Neural cell (in vitro differentiated cells): Measurements from ENCODE around the gene METTL6. TPM values are rescaled to one million over a fixed set of nuclear protein-coding genes. Genes with fewer than 3 reads are reported as not detected.

Experiments
- H2AFZ ChIP-seq: fragments of 200-600, 300-800 bp; sonication (generic), shearing (Covaris generic); 2 replicates; pipeline ENCODE4 v1.6.0; 2014; ENCODE audit warnings: low read depth, mild to moderate bottlenecking, antibody characterized with exemption, low read length, moderate library complexity
- H3F3A ChIP-seq: fragments of 200-600 bp; shearing (Covaris generic); 2 replicates; pipeline ENCODE4 v1.6.1; 2016; ENCODE audit warnings: mild to moderate bottlenecking, moderate library complexity, mixed read lengths, antibody characterized with exemption, low read length; ENCODE audit not compliant: insufficient read depth, poor library complexity, severe bottlenecking
- H3K27ac ChIP-seq: fragments of 200-600, 300-800 bp; sonication (generic), shearing (Covaris generic); 2 replicates; pipeline ENCODE4 v1.5.1; 2014; ENCODE audit warnings: mild to moderate bottlenecking, low read length, moderate library complexity
- H3K27me3 ChIP-seq: fragments of 300-800, 200-600 bp; sonication (generic), shearing (Covaris generic); 2 replicates; pipeline ENCODE4 v1.6.0; 2014; ENCODE audit warnings: mild to moderate bottlenecking, low read depth, low read length, moderate library complexity; ENCODE audit not compliant: insufficient read depth
- H3K36me3 ChIP-seq: fragments of 300-800, 200-600 bp; sonication (generic), shearing (Covaris generic); 2 replicates; pipeline ENCODE4 v1.5.1; 2014; ENCODE audit warnings: mild to moderate bottlenecking, antibody characterized with exemption, low read length, moderate library complexity; ENCODE audit not compliant: insufficient read depth
- H3K4me2 ChIP-seq: fragments of 300-800, 200-600 bp; sonication (generic), shearing (Covaris generic); 2 replicates; pipeline ENCODE4 v1.6.0; 2014; ENCODE audit warnings: mild to moderate bottlenecking, low read length
- H3K4me3 ChIP-seq: fragments of 300-800, 200-600 bp; sonication (generic), shearing (Covaris generic); 2 replicates; pipeline ENCODE4 v1.5.1; 2014; ENCODE audit warnings: mild to moderate bottlenecking, low read length, moderate library complexity
- H3K79me2 ChIP-seq: fragments of 200-600 bp; shearing (Covaris generic); replicated peaks from 2 replicates; pipeline ENCODE4 v1.6.0; 2014; ENCODE audit warnings: mild to moderate bottlenecking, low read length, moderate library complexity; ENCODE audit not compliant: insufficient read depth
- H3K9ac ChIP-seq: fragments of 300-800, 200-600 bp; sonication (generic), shearing (Covaris generic); 2 replicates; pipeline ENCODE4 v1.6.1; 2016; ENCODE audit warnings: mild to moderate bottlenecking, low read length, mixed read lengths
- H3K9me2 ChIP-seq: fragments of 200-600 bp; shearing (Covaris generic); 2 replicates; pipeline ENCODE4 v1.6.1; 2016; ENCODE audit warnings: mild to moderate bottlenecking, low read length, mixed read lengths; ENCODE audit not compliant: insufficient read depth
- H3K9me3 ChIP-seq: fragments of 200-600, 300-800 bp; sonication (generic), shearing (Covaris generic); 2 replicates; pipeline ENCODE4 v1.6.1; 2016; ENCODE audit warnings: mild to moderate bottlenecking, mixed run types, low read length, moderate library complexity, mixed read lengths
- H4K20me1 ChIP-seq: fragments of 200-600 bp; shearing (Covaris generic); 2 replicates; pipeline ENCODE4 v1.6.1; 2016; ENCODE audit warnings: mild to moderate bottlenecking, mixed run types; ENCODE audit not compliant: insufficient read depth
- CTCF ChIP-seq: fragments of 450-650 bp; IDR thresholded peaks from 2 replicates; pipeline ENCODE4 v1.5.1; 2014; ENCODE audit warnings: antibody characterized with exemption, mild to moderate bottlenecking, moderate library complexity; ENCODE audit not compliant: poor library complexity, severe bottlenecking
- EP300 ChIP-seq: fragments of 450-650 bp; conservative IDR thresholded peaks from 2 replicates; pipeline ENCODE4 v1.6.1; 2014; ENCODE audit warnings: antibody characterized with exemption, mild to moderate bottlenecking, moderate library complexity; ENCODE audit not compliant: poor library complexity, severe bottlenecking
- EZH2 ChIP-seq: fragments of 200-600, 300-800 bp; shearing (Covaris generic), sonication (generic); IDR thresholded peaks from 2 replicates; pipeline ENCODE4 v1.6.1; 2014; ENCODE audit warnings: antibody characterized with exemption, low read length, borderline replicate concordance, mild to moderate bottlenecking; ENCODE audit not compliant: insufficient read depth, poor library complexity, severe bottlenecking
- MXI1 ChIP-seq: fragments of 450-650 bp; conservative IDR thresholded peaks from 2 replicates; pipeline ENCODE4 v1.6.1; 2014; ENCODE audit warnings: antibody characterized with exemption, mild to moderate bottlenecking; ENCODE audit not compliant: poor library complexity, severe bottlenecking
- POLR2AphosphoS5 ChIP-seq: IDR thresholded peaks from 2 replicates; pipeline ENCODE4 v1.6.1; 2012
- RAD21 ChIP-seq: fragments of 450-650 bp; conservative IDR thresholded peaks from 2 replicates; pipeline ENCODE4 v1.6.1; 2014; ENCODE audit warnings: antibody characterized with exemption, mild to moderate bottlenecking, moderate library complexity
- SMC3 ChIP-seq: fragments of 450-650 bp; conservative IDR thresholded peaks from 2 replicates; pipeline ENCODE4 v1.6.1; 2014; ENCODE audit warnings: antibody characterized with exemption, mild to moderate bottlenecking, moderate library complexity; ENCODE audit not compliant: poor library complexity
- TAF1 ChIP-seq: IDR thresholded peaks from 2 replicates; pipeline ENCODE4 v1.6.1; 2012; ENCODE audit warnings: low read depth
- polyA plus RNA-seq: library from polyadenylated mRNA; depleted of rRNA; stranded (reverse); fragments of >200 nt; gene quantifications from 2 replicates; pipeline ENCODE4 v1.2.3, GENCODE V29; 2014
- TF ChIP-seq, protein P1 (sequence below): IDR thresholded peaks from 2 replicates; pipeline ENCODE4 v1.6.1; 2012; ENCODE audit warnings: borderline replicate concordance

The METTL6 gene
- polyA plus RNA-seq, 1 donor from 2014 or later, result 60.8 TPM

DNA sequence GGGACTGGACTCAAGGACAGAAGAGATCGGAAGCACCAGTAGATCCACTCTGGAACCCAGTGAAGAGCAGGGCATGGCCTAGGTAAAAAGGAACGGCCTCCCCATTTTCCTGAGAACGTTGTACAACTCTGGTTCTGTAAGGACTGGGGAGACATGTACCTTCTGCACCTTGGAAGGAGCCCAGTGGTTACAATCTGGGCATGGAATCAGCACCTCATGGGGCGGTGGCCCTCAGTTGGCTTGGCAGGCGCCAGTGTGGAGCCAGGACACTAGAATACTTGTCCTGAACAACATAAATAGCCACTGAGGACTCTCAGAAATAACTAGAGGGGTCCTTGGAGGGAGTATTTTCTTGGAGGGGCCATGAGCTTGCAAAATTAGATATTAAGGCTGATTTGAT lies 25.6 kb upstream of the METTL6 start:
- H3F3A ChIP-seq, result no peaks in the 10 kb centered on the region
- no peaks in the 10 kb centered on the region for H3K9me2 ChIP-seq
- H3K79me2 ChIP-seq, result no peaks in the 10 kb centered on the region
- no peaks in the 10 kb centered on the region for H4K20me1 ChIP-seq
- no peak overlapping the region for H3K9ac ChIP-seq
- H2AFZ ChIP-seq, result no peak overlapping the region
- H3K9me3 ChIP-seq, result no peaks in the 10 kb centered on the region
- H3K4me3 ChIP-seq, result no peak overlapping the region
- no peak overlapping the region for H3K27ac ChIP-seq
- TF ChIP-seq MXI1 (no peak), SMC3 (no peak), CTCF (no peak), POLR2AphosphoS5 (no peak), EZH2 (no peak), RAD21 (no peak), EP300 (no peak), TAF1 (no peak)
- TF ChIP-seq, protein P1, sequence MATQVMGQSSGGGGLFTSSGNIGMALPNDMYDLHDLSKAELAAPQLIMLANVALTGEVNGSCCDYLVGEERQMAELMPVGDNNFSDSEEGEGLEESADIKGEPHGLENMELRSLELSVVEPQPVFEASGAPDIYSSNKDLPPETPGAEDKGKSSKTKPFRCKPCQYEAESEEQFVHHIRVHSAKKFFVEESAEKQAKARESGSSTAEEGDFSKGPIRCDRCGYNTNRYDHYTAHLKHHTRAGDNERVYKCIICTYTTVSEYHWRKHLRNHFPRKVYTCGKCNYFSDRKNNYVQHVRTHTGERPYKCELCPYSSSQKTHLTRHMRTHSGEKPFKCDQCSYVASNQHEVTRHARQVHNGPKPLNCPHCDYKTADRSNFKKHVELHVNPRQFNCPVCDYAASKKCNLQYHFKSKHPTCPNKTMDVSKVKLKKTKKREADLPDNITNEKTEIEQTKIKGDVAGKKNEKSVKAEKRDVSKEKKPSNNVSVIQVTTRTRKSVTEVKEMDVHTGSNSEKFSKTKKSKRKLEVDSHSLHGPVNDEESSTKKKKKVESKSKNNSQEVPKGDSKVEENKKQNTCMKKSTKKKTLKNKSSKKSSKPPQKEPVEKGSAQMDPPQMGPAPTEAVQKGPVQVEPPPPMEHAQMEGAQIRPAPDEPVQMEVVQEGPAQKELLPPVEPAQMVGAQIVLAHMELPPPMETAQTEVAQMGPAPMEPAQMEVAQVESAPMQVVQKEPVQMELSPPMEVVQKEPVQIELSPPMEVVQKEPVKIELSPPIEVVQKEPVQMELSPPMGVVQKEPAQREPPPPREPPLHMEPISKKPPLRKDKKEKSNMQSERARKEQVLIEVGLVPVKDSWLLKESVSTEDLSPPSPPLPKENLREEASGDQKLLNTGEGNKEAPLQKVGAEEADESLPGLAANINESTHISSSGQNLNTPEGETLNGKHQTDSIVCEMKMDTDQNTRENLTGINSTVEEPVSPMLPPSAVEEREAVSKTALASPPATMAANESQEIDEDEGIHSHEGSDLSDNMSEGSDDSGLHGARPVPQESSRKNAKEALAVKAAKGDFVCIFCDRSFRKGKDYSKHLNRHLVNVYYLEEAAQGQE, result no peak
- no peaks in the 10 kb centered on the region for H3K27me3 ChIP-seq
- no peaks in the 10 kb centered on the region for H3K36me3 ChIP-seq
- no peak overlapping the region for H3K4me2 ChIP-seq

DNA sequence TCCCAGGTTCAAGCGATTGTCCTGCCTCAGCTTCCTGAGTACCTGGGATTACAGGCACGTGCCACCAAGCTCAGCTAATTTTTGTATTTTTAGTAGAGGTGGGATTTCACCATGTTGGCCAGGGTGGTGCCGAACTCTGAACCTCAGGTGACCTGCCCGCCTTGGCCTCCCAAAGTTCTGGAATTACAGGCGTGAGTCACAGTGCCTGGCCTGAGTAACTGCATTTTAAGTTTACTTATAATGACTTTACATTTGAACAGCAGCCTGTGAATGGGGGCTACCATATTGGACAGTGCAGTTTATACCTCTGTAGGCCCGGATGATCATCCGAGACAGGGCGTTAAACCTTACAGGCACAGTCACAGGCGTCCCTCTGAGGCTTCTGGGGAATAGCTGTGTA lies 24.8 kb upstream of the METTL6 start:
- no peak overlapping the region for H3K9ac ChIP-seq
- no peak overlapping the region for H3K27ac ChIP-seq
- no peak overlapping the region for H3K4me3 ChIP-seq
- H4K20me1 ChIP-seq, result no peaks in the 10 kb centered on the region
- H3K9me3 ChIP-seq, result no peaks in the 10 kb centered on the region
- no peaks in the 10 kb centered on the region for H3K36me3 ChIP-seq
- no peaks in the 10 kb centered on the region for H3K9me2 ChIP-seq
- H3K4me2 ChIP-seq, result no peak overlapping the region
- TF ChIP-seq RAD21 (no peak), TAF1 (no peak), EZH2 (no peak), MXI1 (no peak), EP300 (no peak), SMC3 (no peak), POLR2AphosphoS5 (no peak), CTCF (no peak)
- TF ChIP-seq, protein P1, result no peak
- H3K27me3 ChIP-seq, result no peaks in the 10 kb centered on the region
- H2AFZ ChIP-seq, result no peak overlapping the region
- no peaks in the 10 kb centered on the region for H3K79me2 ChIP-seq
- H3F3A ChIP-seq, result no peaks in the 10 kb centered on the region
